GM12874 (cell line): ENCODE measurements around the gene LRP8.
A peak's percentile ranks its signal among the peaks of the same experiment; 100 is the strongest.

ENCODE experiments used
- TF ChIP-seq, protein P1 (sequence below): IDR thresholded peaks from 2 replicates; pipeline ENCODE4 v1.5.1; 2011; ENCODE audit warnings: low read depth, mild to moderate bottlenecking, control low read depth, low read length, moderate library complexity; ENCODE audit not compliant: insufficient read depth

The LRP8 gene

GRCh38 chr1:53366901-53367502 is 39.1 kb upstream of the LRP8 start:
- TF ChIP-seq, protein P1, sequence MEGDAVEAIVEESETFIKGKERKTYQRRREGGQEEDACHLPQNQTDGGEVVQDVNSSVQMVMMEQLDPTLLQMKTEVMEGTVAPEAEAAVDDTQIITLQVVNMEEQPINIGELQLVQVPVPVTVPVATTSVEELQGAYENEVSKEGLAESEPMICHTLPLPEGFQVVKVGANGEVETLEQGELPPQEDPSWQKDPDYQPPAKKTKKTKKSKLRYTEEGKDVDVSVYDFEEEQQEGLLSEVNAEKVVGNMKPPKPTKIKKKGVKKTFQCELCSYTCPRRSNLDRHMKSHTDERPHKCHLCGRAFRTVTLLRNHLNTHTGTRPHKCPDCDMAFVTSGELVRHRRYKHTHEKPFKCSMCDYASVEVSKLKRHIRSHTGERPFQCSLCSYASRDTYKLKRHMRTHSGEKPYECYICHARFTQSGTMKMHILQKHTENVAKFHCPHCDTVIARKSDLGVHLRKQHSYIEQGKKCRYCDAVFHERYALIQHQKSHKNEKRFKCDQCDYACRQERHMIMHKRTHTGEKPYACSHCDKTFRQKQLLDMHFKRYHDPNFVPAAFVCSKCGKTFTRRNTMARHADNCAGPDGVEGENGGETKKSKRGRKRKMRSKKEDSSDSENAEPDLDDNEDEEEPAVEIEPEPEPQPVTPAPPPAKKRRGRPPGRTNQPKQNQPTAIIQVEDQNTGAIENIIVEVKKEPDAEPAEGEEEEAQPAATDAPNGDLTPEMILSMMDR: no peak

GRCh38 chr1:53365437-53366063 is 37.7 kb upstream of the LRP8 start:
- TF ChIP-seq, protein P1: no peak

DNA sequence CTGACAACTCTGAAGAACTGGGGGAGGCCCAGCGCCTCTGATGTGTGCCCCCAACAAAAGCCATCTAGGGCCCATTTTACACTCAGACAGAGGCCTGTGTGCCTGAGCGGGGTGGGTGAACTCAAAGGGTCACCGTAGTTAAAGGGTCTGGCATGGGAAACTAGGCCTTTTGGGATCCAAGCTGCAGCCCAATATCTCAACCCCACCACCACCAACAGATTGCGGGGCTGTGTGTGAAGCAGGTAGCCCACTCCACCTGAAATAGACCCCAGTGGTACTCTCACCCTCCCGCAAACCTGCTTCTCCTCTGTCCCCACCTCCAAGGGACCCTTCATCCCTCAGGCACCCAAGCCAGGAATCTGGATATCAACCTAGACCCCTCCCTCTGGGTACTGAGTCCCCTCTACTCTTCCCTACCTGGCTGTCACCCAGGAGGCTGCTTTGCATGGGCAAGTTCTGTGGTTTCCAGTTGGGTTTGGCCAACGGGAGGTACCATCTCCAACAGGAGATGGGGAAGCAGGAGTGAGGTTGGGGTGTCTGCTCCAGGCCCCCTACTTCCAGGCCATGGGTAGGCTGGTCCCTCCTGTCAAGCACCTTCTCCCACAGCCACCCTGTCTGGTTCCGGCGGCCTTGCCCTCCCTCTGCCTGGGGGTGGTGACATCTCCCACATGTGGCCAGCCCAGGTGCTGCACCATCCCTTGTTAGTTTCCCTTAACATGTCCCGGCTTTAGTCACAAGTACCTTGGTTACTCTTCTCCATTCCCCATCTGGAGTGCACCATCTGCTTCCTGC is 35.2 kb upstream of the LRP8 start:
- TF ChIP-seq, protein P1: peak; percentile 39; the same call in 1 of the 2 replicates

- TF ChIP-seq, protein P1: no peak
These were observed 34.4 kb upstream of the LRP8 start for GRCh38 chr1:53362270-53362669.

DNA sequence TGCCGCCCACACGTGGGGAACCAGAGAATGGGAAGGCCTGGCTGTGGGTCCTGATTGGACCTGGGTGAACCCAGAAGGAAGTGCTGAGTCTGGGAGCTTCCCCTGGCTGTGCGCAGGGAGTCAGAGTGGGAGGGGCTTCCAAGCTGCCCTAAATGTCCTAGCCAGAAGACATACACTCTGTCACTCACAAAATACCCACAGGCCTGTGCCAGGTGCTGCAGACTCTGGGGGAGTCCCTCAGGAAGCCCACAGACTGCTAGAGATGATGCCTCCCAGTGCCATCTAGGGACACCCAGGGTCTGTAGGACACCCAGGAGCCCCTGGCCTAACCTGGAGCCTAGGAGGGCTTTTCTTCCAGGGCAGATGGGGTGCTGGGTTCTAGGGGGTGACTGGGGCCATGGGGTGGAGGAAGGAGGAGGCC is 33.7 kb upstream of the LRP8 start:
- TF ChIP-seq, protein P1: no peak

DNA sequence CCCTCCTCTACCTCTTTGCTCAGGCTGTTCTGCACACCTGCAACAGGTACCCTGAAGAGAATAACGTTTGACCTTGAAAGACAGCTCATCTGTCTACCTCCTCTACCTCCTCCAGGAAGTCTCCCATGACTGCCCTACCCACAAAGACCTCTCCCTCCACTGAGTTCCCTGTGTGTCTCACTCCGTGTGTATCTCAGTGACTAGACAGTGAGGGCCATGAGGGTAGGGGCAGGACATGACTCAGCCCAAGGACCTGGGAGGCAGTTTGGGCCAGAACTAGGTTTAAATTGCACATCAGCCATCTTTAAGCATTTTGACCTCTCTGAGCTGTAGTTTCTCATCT is 32.0 kb upstream of the LRP8 start:
- TF ChIP-seq, protein P1: no peak

DNA sequence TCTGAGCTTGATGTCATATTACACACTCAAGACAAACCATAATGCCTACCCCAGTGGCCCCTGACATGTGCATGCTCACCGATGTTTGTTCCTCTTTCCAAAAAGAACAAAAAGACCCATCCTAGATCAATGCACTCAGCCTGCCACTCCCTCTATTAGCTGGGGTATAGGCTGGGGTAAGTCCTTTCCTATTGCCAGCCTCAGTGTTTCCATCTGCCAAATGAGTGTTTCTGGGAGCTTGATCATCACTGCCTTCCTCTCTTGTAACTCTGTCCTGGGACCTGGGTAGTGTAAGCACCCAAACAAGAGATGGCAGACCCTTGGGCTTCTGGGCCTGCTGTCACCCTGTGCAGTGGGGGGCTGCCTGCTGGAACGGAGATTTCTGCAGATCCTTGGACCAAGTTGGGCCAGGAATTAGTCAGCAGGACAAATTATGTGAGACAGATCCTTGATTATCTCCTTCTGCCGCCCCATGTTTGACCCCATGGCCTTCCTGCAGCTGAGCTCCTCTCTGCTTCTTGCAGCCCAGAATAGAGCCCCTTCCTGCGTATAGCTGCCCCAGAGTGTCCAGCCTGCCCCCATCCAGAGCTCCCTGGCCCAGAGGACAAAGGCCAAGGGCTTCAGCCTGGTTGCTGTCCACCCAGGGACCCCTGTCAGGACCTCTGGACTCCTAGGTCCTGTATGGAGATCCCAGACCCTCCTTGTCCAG is 31.5 kb upstream of the LRP8 start:
- TF ChIP-seq, protein P1: no peak
